Activated naive CD8-positive, alpha-beta T cell (primary cell): ENCODE results near the gene ATXN2.
"Not testable (repeated sequence)": the region's sequence is repeated elsewhere in the genome, so short reads cannot be mapped to it uniquely, and the experiment has no call there.

Source experiments
- H3K27ac Mint-ChIP-seq: one replicate; pipeline ENCODE4 v1.8.0; 2021; ENCODE audit warnings: mixed read lengths
- H3K27me3 Mint-ChIP-seq: one replicate; pipeline ENCODE4 v1.8.0; 2021; ENCODE audit warnings: mixed read lengths
- H3K36me3 Mint-ChIP-seq: one replicate; pipeline ENCODE4 v1.8.0; 2021; ENCODE audit warnings: mixed read lengths
- H3K4me1 Mint-ChIP-seq: one replicate; pipeline ENCODE4 v1.8.0; 2021; ENCODE audit warnings: low read depth, mixed read lengths
- H3K4me3 Mint-ChIP-seq: one replicate; pipeline ENCODE4 v1.8.0; 2021; ENCODE audit warnings: mild to moderate bottlenecking, mixed read lengths
- H3K9me3 Mint-ChIP-seq: one replicate; pipeline ENCODE4 v1.8.0; 2021; ENCODE audit warnings: low read depth, mixed read lengths

Gene ATXN2

GRCh38 chr12:111606767-111607230 is 7.7 kb upstream of the ATXN2 start:
- no peaks in the 10 kb centered on the region for H3K9me3 Mint-ChIP-seq
- H3K4me1 Mint-ChIP-seq: no peaks in the 10 kb centered on the region
- H3K27ac Mint-ChIP-seq: no peak overlapping the region
- no peaks in the 10 kb centered on the region for H3K36me3 Mint-ChIP-seq
- no peaks in the 10 kb centered on the region for H3K27me3 Mint-ChIP-seq
- H3K4me3 Mint-ChIP-seq: no peak overlapping the region

- Mint-ChIP-seq H3K4me3 (no peak overlapping the region), H3K9me3 (no peaks in the 10 kb centered on the region), H3K27me3 (no peaks in the 10 kb centered on the region), H3K36me3 (no peaks in the 10 kb centered on the region), H3K4me1 (no peaks in the 10 kb centered on the region), H3K27ac (no peak overlapping the region)
These were observed 7.0 kb upstream of the ATXN2 start for GRCh38 chr12:111605911-111606766.

GRCh38 chr12:111602857-111603256 is 3.7 kb upstream of the ATXN2 start:
- not testable (repeated sequence) for H3K4me3 Mint-ChIP-seq, H3K27me3 Mint-ChIP-seq, H3K36me3 Mint-ChIP-seq, H3K9me3 Mint-ChIP-seq, H3K27ac Mint-ChIP-seq, H3K4me1 Mint-ChIP-seq

GRCh38 chr12:111602348-111602747 is 3.2 kb upstream of the ATXN2 start:
- no peaks in the 10 kb centered on the region for H3K27me3 Mint-ChIP-seq
- H3K27ac Mint-ChIP-seq: no peak overlapping the region
- H3K4me3 Mint-ChIP-seq: no peak overlapping the region
- no peaks in the 10 kb centered on the region for H3K9me3 Mint-ChIP-seq
- H3K4me1 Mint-ChIP-seq: peaks cover 7% of the 10 kb centered on the region
- no peaks in the 10 kb centered on the region for H3K36me3 Mint-ChIP-seq

GRCh38 chr12:111600986-111601385 is 1.9 kb upstream of the ATXN2 start:
- H3K4me3 Mint-ChIP-seq, H3K9me3 Mint-ChIP-seq, H3K27ac Mint-ChIP-seq, H3K36me3 Mint-ChIP-seq, H3K27me3 Mint-ChIP-seq: not testable (repeated sequence)
- H3K4me1 Mint-ChIP-seq: peaks cover 17% of the 10 kb centered on the region

- Mint-ChIP-seq H3K4me1 (peaks cover 20% of the 10 kb centered on the region), H3K27me3 (no peaks in the 10 kb centered on the region), H3K27ac (peak overlapping the region; percentile 90), H3K4me3 (peak overlapping the region; percentile 90), H3K36me3 (no peaks in the 10 kb centered on the region), H3K9me3 (no peaks in the 10 kb centered on the region)
These were observed 1.1 kb upstream of the ATXN2 start for GRCh38 chr12:111600205-111600642.

GRCh38 chr12:111599453-111600204 is 514 bp upstream of the ATXN2 start:
- Mint-ChIP-seq H3K4me3 (peak overlapping the region; percentile 90), H3K36me3 (no peaks in the 10 kb centered on the region), H3K27ac (peak overlapping the region; percentile 90), H3K27me3 (no peaks in the 10 kb centered on the region), H3K4me1 (peaks cover 26% of the 10 kb centered on the region), H3K9me3 (no peaks in the 10 kb centered on the region)

- H3K4me3 Mint-ChIP-seq: peak overlapping the region; percentile 92
- no peaks in the 10 kb centered on the region for H3K27me3 Mint-ChIP-seq
- H3K9me3 Mint-ChIP-seq: no peaks in the 10 kb centered on the region
- H3K4me1 Mint-ChIP-seq: peaks cover 34% of the 10 kb centered on the region
- H3K36me3 Mint-ChIP-seq: no peaks in the 10 kb centered on the region
- H3K27ac Mint-ChIP-seq: peak overlapping the region; percentile 81
These were observed 1.1 kb downstream of the ATXN2 start for GRCh38 chr12:111597831-111598636.

GRCh38 chr12:111596985-111597830 is 1.9 kb downstream of the ATXN2 start:
- peak overlapping the region; percentile 81 for H3K27ac Mint-ChIP-seq
- no peaks in the 10 kb centered on the region for H3K27me3 Mint-ChIP-seq
- no peaks in the 10 kb centered on the region for H3K9me3 Mint-ChIP-seq
- H3K36me3 Mint-ChIP-seq: no peaks in the 10 kb centered on the region
- H3K4me3 Mint-ChIP-seq: peak overlapping the region; percentile 92
- H3K4me1 Mint-ChIP-seq: peaks cover 37% of the 10 kb centered on the region

- H3K4me3 Mint-ChIP-seq: peak overlapping the region; percentile 18
- H3K36me3 Mint-ChIP-seq, H3K27ac Mint-ChIP-seq, H3K27me3 Mint-ChIP-seq, H3K9me3 Mint-ChIP-seq: not testable (repeated sequence)
- H3K4me1 Mint-ChIP-seq: peaks cover 39% of the 10 kb centered on the region
These were observed 3.7 kb downstream of the ATXN2 start for GRCh38 chr12:111595341-111595835.

GRCh38 chr12:111591399-111592010 is 7.6 kb downstream of the ATXN2 start:
- H3K4me1 Mint-ChIP-seq: peaks cover 39% of the 10 kb centered on the region
- not testable (repeated sequence) for H3K4me3 Mint-ChIP-seq, H3K27ac Mint-ChIP-seq, H3K9me3 Mint-ChIP-seq, H3K27me3 Mint-ChIP-seq, H3K36me3 Mint-ChIP-seq

GRCh38 chr12:111590552-111590951 is 8.6 kb downstream of the ATXN2 start:
- Mint-ChIP-seq H3K36me3 (no peaks in the 10 kb centered on the region), H3K4me3 (no peak overlapping the region), H3K9me3 (no peaks in the 10 kb centered on the region), H3K4me1 (peaks cover 33% of the 10 kb centered on the region), H3K27ac (no peak overlapping the region), H3K27me3 (no peaks in the 10 kb centered on the region)

GRCh38 chr12:111589601-111590000 is 9.5 kb downstream of the ATXN2 start:
- Mint-ChIP-seq H3K27ac (no peak overlapping the region), H3K27me3 (no peaks in the 10 kb centered on the region), H3K9me3 (no peaks in the 10 kb centered on the region), H3K36me3 (no peaks in the 10 kb centered on the region), H3K4me3 (no peak overlapping the region), H3K4me1 (peaks cover 29% of the 10 kb centered on the region)

GRCh38 chr12:111588010-111588409 is 11.1 kb downstream of the ATXN2 start:
- Mint-ChIP-seq H3K27me3 (no peaks in the 10 kb centered on the region), H3K4me1 (peaks cover 24% of the 10 kb centered on the region), H3K4me3 (no peak overlapping the region), H3K27ac (no peak overlapping the region), H3K9me3 (no peaks in the 10 kb centered on the region), H3K36me3 (no peaks in the 10 kb centered on the region)
